Vagina (tissue), 2 donors: ENCODE data around the gene FOXA1.

Source experiments
- CTCF ChIP-seq, 3 experiments: fragments of 450-650 bp in 2 of 3; fragments of 200-600 bp in 1 of 3; sonication (generic) in 1 of 3; IDR thresholded peaks; one replicate each; pipeline ENCODE4 v1.5.1; 2017 to 2019; ENCODE audit warnings: antibody characterized with exemption in 3 of 3, mild to moderate bottlenecking in 2 of 3, moderate library complexity in 2 of 3
- POLR2A ChIP-seq, 2 donors: fragments of 450-650 bp; IDR thresholded peaks; one replicate each; pipeline ENCODE4 v1.6.1; 2017; ENCODE audit warnings: antibody characterized with exemption in 2 of 2, mild to moderate bottlenecking in 2 of 2, moderate library complexity in 2 of 2
- POLR2AphosphoS5 ChIP-seq, 2 donors: sonication (generic); formaldehyde crosslinking; IDR thresholded peaks; one replicate each; pipeline ENCODE4 v1.9.0; 2017; ENCODE audit warnings: antibody characterized with exemption in 2 of 2, mild to moderate bottlenecking in 2 of 2, low read depth in 1 of 2; ENCODE audit not compliant: insufficient read depth in 1 of 2

DNA sequence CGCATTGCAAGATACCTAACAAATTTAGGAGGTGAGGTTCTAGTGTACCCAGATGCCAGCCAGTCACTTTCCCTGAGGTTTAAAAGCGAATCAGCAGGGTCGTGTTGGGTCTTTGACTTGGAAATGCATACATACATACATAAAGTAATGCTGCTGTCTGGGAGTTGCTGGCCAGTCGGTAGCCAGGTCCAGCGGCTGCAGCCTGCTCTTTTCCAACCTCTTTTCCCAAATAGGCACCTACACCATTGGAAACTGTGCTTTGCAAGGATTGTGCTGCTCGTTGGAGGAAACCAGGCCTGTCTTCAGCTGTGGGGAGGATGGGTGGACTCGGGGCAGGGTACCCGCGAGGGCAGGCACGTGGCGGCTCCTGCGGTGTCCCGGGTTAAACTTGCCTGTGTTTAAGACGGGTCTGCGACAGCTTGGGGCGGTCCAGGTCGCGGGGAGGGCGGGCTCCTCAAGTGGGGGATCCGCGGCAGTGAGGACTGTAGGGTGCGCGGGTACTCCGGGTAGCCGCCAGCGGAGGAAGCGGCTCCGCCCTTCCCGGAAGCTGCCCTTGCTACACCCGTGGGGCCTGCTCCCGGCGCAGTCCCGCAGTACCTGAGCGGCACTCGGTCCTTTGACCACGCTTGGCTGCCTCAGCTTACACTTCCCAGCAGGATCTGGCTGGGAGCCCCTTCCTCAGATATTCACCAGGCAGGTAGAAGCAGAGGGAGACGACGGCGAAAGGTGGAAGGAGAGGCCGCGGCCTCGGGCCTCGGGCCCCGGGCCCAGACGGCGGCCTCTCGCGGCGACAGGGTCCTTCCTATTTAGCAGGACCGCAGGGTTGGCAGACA lies 3.1 kb upstream of the FOXA1 start:
- TF ChIP-seq CTCF (IDR thresholded peaks at IDR 0.05) (no peak), POLR2A (IDR thresholded peaks at IDR 0.05) (no peak), POLR2AphosphoS5 (IDR thresholded peaks at IDR 0.05; ENCODE audit: insufficient read depth in 1 of 2, low read depth in 1 of 2) (no peak)
